ENCODE results near the gene SLC2A11.

- no peak for TF ChIP-seq REST (IDR thresholded peaks at IDR 0.05; ENCODE audit: low read depth)
- no peak for TF ChIP-seq FOXM1 (IDR thresholded peaks at IDR 0.05; ENCODE audit: borderline replicate concordance, low read depth)
- TF ChIP-seq EGR1 (IDR thresholded peaks at IDR 0.05) = no peak
These were observed 712 bp upstream of the SLC2A11 start for GRCh38 chr22:23856721-23857605.

Data from Ishikawa (cell line).